Measurements from ENCODE around the gene SLC6A1. TPM values are rescaled to one million over a fixed set of nuclear protein-coding genes. Genes with fewer than 3 reads are reported as not detected.

The SLC6A1 gene
- total and polyA plus RNA-seq, 2 of the 8 experiments (the other 6 are each of a cell fraction or from before 2014, with no cell fraction given), result 0.30 to 0.63 TPM

GRCh38 chr3:10986592-10986991 is 6.0 kb upstream of the SLC6A1 start:
- POLR2A ChIA-PET (ENCODE audit: partially characterized antibody), result interaction anchor here (1.2 kb wide), 1 partner anchor 17 kb away, joined by 5 read pairs; no protein-coding TSS in a partner anchor
- no peak overlapping the region for H3K27ac ChIP-seq (ENCODE audit: low read depth, low read length)

More at GRCh38 chr3:10986592-10986991, 6.0 kb upstream of the SLC6A1 start:
- H3K14ac ChIP-seq (ENCODE audit: insufficient read length), result no peak overlapping the region
- H4K8ac ChIP-seq (ENCODE audit: extremely low read depth, insufficient read depth, low read length), result no peak overlapping the region
- H3K79me1 ChIP-seq (ENCODE audit: low read depth, low read length), result no peaks in the 10 kb centered on the region
- no peak overlapping the region for H3K18ac ChIP-seq (ENCODE audit: extremely low read depth, low read length)
- no peak overlapping the region for H2BK12ac ChIP-seq (ENCODE audit: low read depth, low read length)
- H4K20me1 ChIP-seq (replicated peaks in 1 of 2; ENCODE audit: control insufficient read depth in 1 of 2, insufficient read depth in 2 of 2, low read length in 2 of 2), result no peaks in the 10 kb centered on the region
- no peak overlapping the region for H3K56ac ChIP-seq (replicated peaks; ENCODE audit: insufficient read length, low read depth, low read length)
- no peak overlapping the region for H4K91ac ChIP-seq (replicated peaks; ENCODE audit: insufficient read length, low read length)
- H3K9me3 ChIP-seq (ENCODE audit: insufficient read depth in 2 of 2, low read depth in 1 of 2, low read length in 1 of 2), result no peaks in the 10 kb centered on the region
- no peak overlapping the region for H2BK15ac ChIP-seq (ENCODE audit: low read length)
- peaks cover 0 to 7% (median 6%) of the 10 kb centered on the region in 4 experiments; a peak in 4 of 7 replicates for H3K27me3 ChIP-seq (replicated peaks in 1 of 4; ENCODE audit: control insufficient read depth in 3 of 4, extremely low read depth in 1 of 4, insufficient read depth in 3 of 4, low read length in 3 of 4)
- H3K9ac ChIP-seq (replicated peaks in 1 of 4; ENCODE audit: extremely low read depth in 1 of 4, low read depth in 3 of 4, low read length in 3 of 4), result no peak overlapping the region
- no peak overlapping the region for H3K4me2 ChIP-seq (ENCODE audit: insufficient read depth in 1 of 2, low read depth in 2 of 2, low read length in 2 of 2)
- no peak overlapping the region for H2BK120ac ChIP-seq (replicated peaks; ENCODE audit: low read depth, low read length)
- H4K5ac ChIP-seq (ENCODE audit: insufficient read length, low read depth, low read length), result no peak overlapping the region
- WGBS, 2 experiments (ENCODE audit: extremely low coverage in 1 of 2, insufficient coverage in 1 of 2, insufficient read length in 1 of 2, insufficient replicate concordance in 2 of 2, low coverage in 1 of 2, low lambda C conversion rate in 2 of 2, missing lambda C conversion rate in 1 of 2), result 93% methylated on average over 5 of the region's 5 CpGs; no CpG with 5 or more reads in 1 of the 2 experiments
- no peaks in the 10 kb centered on the region for H3K36me3 ChIP-seq (ENCODE audit: control insufficient read depth in 2 of 4, insufficient read depth in 4 of 4, low read length in 3 of 4)
- no peaks in the 10 kb centered on the region for H3K23me2 ChIP-seq (ENCODE audit: low read depth, low read length)
- no peak overlapping the region for H2BK20ac ChIP-seq (ENCODE audit: low read length)
- H3K4me1 ChIP-seq (replicated peaks in 1 of 4; ENCODE audit: control insufficient read depth in 3 of 4, insufficient read depth in 4 of 4, low read length in 3 of 4), result peaks cover 0 to 6% (median 2%) of the 10 kb centered on the region in 4 experiments; a peak in 3 of 7 replicates
- no peak overlapping the region for H3K23ac ChIP-seq (ENCODE audit: insufficient read length)
- H2BK5ac ChIP-seq (ENCODE audit: low read depth, low read length), result no peak overlapping the region
- no peak overlapping the region for H3K4ac ChIP-seq (replicated peaks; ENCODE audit: insufficient read length, low read depth, low read length)
- no peak overlapping the region for H2AK5ac ChIP-seq (ENCODE audit: low read depth, low read length)
- H3K79me2 ChIP-seq (ENCODE audit: control insufficient read depth in 1 of 2, insufficient read depth in 2 of 2, low read length in 2 of 2), result no peaks in the 10 kb centered on the region
- no peak for FAIRE-seq
- DNase-seq (ENCODE audit: low read depth in 1 of 2, low spot score in 2 of 2), result no peak
- no peak overlapping the region for H2AFZ ChIP-seq (ENCODE audit: low read length)
- CTCF ChIA-PET (ENCODE audit: partially characterized antibody), result interaction anchor here (0.8 to 13.3 kb wide), 7 partner anchors 14 to 151 kb away, joined by 3 to 207 read pairs (median 6); no protein-coding TSS in a partner anchor
- H3K4me3 ChIP-seq (ENCODE audit: extremely low read depth in 1 of 4, insufficient read depth in 2 of 4, low read depth in 3 of 4, low read length in 4 of 4), result no peak overlapping the region

All from H1 (cell line).